Gastrocnemius medialis (tissue), 4 donors: ENCODE results near the gene CRB2. TPM values are rescaled to one million over a fixed set of nuclear protein-coding genes. Genes with fewer than 3 reads are reported as not detected.

Experiments used
- ATAC-seq, 2 donors: fragments of 150-250 bp; one replicate each; pipeline ENCODE4 v1.9.1; 2016
- DNase-seq, 2 donors: peaks; one replicate each; pipeline ENCODE4 v3.0.0-alpha.2; 2019
- H3K27ac ChIP-seq, 4 donors: fragments of 200-600 bp; sonication (generic); 1 replicate in 1 of 4; 2 replicates in 3 of 4; pipeline ENCODE4 v1.5.1; 2016 to 2018; ENCODE audit warnings: mild to moderate bottlenecking in 2 of 4, moderate library complexity in 1 of 4
- H3K27me3 ChIP-seq, 3 donors: fragments of 200-600 bp; sonication (generic) in 2 of 3; 1 replicate in 1 of 3; 2 replicates in 2 of 3; pipeline versions ENCODE4 v1.5.1 to v1.6.0; 2016 to 2019; ENCODE audit warnings: mild to moderate bottlenecking in 1 of 3, moderate library complexity in 1 of 3
- H3K36me3 ChIP-seq, 2 donors: fragments of 200-600 bp; sonication (generic) in 1 of 2; one replicate each; pipeline ENCODE4 v1.5.1; 2017 to 2018
- H3K4me1 ChIP-seq, 2 donors: fragments of 200-600 bp; sonication (generic) in 1 of 2; one replicate each; pipeline ENCODE4 v1.5.1; 2016 to 2017; ENCODE audit warnings: mild to moderate bottlenecking in 2 of 2
- H3K4me3 ChIP-seq, 4 donors: fragments of 200-600 bp; sonication (generic) in 3 of 4; 1 replicate in 1 of 4; 2 replicates in 3 of 4; pipeline ENCODE4 v1.5.1; 2016 to 2019; ENCODE audit warnings: mild to moderate bottlenecking in 2 of 4
- H3K9me3 ChIP-seq, 3 donors: fragments of 200-600 bp; sonication (generic) in 2 of 3; 1 replicate in 1 of 3; 2 replicates in 2 of 3; pipeline ENCODE4 v1.5.1; 2016 to 2019
- POLR2A ChIP-seq, 2 donors: fragments of 450-650 bp; IDR thresholded peaks; one replicate each; pipeline ENCODE4 v1.6.1; 2017; ENCODE audit warnings: antibody characterized with exemption in 2 of 2, mild to moderate bottlenecking in 2 of 2, moderate library complexity in 2 of 2
- in situ Hi-C, 4 donors: fragments of 200-750 bp; cut with MboI; loops; one replicate each; pipeline versions ENCODE4 v1.15.0 to v1.8.0; 2017; ENCODE audit warnings: low sequenced_read_pairs in 4 of 4
- intact Hi-C: fragments of 100-400 bp; cut with DNase I; formaldehyde crosslinking; loops from one replicate; pipeline ENCODE4 v1.15.1; 2023; ENCODE audit warnings: low total_unique reads
- total RNA-seq, 4 donors: library from RNA; depleted of rRNA; stranded (reverse); fragments of >200 nt; gene quantifications; one replicate each; pipeline versions ENCODE4 v1.1.0 to v1.2.3, GENCODE V29; 2016
- TF ChIP-seq, protein P1 (sequence below), 5 experiments: fragments of 450-650 bp in 3 of 5; fragments of 200-600 bp in 2 of 5; sonication (generic) in 2 of 5; IDR thresholded peaks in 4 of 5; conservative IDR thresholded peaks in 1 of 5; 1 replicate in 4 of 5; 2 replicates in 1 of 5; pipeline ENCODE4 v1.5.1; 2016 to 2019; ENCODE audit warnings: antibody characterized with exemption in 5 of 5, mild to moderate bottlenecking in 3 of 5, moderate library complexity in 3 of 5

The CRB2 gene
- total RNA-seq, 4 donors from 2014 or later = not detected

DNA sequence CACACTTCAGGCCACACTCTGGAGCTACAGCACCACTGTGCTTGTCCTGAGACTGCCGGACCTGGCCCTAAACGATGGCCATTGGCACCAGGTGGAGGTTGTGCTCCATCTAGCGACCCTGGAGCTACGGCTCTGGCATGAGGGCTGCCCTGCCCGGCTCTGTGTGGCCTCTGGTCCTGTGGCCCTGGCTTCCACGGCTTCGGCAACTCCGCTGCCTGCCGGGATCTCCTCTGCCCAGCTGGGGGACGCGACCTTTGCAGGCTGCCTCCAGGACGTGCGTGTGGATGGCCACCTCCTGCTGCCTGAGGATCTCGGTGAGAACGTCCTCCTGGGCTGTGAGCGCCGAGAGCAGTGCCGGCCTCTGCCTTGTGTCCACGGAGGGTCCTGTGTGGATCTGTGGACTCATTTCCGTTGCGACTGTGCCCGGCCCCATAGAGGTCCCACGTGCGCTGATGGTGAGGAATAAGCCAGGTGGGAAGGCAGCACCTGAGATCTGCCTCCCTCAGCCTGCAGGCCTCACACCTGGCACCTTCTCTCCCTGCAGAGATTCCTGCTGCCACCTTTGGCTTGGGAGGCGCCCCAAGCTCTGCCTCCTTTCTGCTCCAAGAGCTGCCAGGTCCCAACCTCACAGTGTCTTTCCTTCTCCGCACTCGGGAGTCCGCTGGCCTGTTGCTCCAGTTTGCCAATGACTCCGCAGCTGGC is 14.7 kb downstream of the CRB2 start:
- Histone ChIP-seq H3K9me3 (no peaks in the 10 kb centered on the region), H3K4me3 (no peak overlapping the region), H3K27ac (no peak overlapping the region), H3K27me3 (peaks cover 33 to 40% (median 36%) of the 10 kb centered on the region in 3 donors), H3K36me3 (no peaks in the 10 kb centered on the region), H3K4me1 (no peaks in the 10 kb centered on the region)
- intact Hi-C loops (no loop called here), in situ Hi-C loops (loop anchor here in 1 of 4 donors (25.0 kb wide), 1 partner anchor 908 kb away; no protein-coding TSS in a partner anchor)
- TF ChIP-seq, protein P1, sequence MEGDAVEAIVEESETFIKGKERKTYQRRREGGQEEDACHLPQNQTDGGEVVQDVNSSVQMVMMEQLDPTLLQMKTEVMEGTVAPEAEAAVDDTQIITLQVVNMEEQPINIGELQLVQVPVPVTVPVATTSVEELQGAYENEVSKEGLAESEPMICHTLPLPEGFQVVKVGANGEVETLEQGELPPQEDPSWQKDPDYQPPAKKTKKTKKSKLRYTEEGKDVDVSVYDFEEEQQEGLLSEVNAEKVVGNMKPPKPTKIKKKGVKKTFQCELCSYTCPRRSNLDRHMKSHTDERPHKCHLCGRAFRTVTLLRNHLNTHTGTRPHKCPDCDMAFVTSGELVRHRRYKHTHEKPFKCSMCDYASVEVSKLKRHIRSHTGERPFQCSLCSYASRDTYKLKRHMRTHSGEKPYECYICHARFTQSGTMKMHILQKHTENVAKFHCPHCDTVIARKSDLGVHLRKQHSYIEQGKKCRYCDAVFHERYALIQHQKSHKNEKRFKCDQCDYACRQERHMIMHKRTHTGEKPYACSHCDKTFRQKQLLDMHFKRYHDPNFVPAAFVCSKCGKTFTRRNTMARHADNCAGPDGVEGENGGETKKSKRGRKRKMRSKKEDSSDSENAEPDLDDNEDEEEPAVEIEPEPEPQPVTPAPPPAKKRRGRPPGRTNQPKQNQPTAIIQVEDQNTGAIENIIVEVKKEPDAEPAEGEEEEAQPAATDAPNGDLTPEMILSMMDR (IDR thresholded peaks at IDR 0.05 in 4 of 5, conservative IDR thresholded peaks at IDR 0.05 in 1 of 5) = no peak
- no peak for TF ChIP-seq POLR2A (IDR thresholded peaks at IDR 0.05)
- no peak for DNase-seq
- ATAC-seq = no peak

DNA sequence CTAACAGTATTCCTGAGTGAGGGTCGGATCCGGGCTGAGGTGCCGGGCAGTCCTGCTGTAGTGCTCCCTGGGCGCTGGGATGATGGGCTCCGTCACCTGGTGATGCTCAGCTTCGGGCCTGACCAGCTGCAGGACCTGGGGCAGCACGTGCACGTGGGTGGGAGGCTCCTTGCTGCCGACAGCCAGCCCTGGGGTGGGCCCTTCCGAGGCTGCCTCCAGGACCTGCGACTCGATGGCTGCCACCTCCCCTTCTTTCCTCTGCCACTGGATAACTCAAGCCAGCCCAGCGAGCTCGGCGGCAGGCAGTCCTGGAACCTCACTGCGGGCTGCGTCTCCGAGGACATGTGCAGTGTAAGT is 15.2 kb downstream of the CRB2 start:
- peaks cover 33 to 43% (median 41%) of the 10 kb centered on the region in 3 donors for H3K27me3 ChIP-seq

DNA sequence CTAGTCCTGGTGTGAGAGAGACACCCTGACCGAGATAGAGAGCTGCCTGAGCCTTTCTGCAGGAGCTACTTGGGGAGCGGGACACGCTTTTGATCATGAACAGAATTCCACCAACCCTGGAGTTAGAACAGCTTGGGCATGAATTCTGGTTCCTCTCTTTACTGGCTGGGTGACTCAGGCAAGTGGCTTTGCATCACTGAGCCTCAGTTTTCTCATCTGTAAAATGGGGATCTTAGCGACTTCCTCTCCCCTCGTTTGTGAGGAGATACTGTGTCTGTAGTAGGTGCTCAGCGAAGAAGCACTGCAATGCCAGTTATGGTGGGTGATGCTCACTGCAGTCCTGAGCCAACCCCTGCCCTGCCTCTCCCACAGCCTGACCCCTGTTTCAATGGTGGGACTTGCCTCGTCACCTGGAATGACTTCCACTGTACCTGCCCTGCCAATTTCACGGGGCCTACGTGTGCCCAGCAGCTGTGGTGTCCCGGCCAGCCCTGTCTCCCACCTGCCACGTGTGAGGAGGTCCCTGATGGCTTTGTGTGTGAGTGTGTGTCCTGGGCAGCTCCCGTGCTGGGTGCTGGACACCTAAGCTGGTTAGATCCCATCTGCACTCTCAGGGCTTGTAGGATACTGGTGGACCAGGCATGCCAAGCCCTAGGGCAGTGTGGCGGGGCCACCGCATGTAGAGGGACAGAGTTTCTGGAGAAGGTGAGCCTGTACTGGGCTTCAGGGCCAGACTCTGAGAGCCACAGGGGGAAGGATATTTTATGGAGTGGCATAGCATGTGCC is 16.0 kb downstream of the CRB2 start:
- Histone ChIP-seq H3K27me3 (peaks cover 33 to 43% (median 41%) of the 10 kb centered on the region in 3 donors), H3K27ac (no peak overlapping the region), H3K4me1 (no peaks in the 10 kb centered on the region), H3K4me3 (no peak overlapping the region), H3K9me3 (no peaks in the 10 kb centered on the region), H3K36me3 (no peaks in the 10 kb centered on the region)
- DNase-seq (no peak), ATAC-seq (no peak)
- intact Hi-C loops = no loop called here
- no peak for TF ChIP-seq POLR2A (IDR thresholded peaks at IDR 0.05)
- TF ChIP-seq, protein P1 (IDR thresholded peaks at IDR 0.05 in 4 of 5, conservative IDR thresholded peaks at IDR 0.05 in 1 of 5) = no peak
- in situ Hi-C loops = loop anchor here in 1 of 4 donors (25.0 kb wide), 1 partner anchor 910 kb away; no protein-coding TSS in a partner anchor

More for the DNA sequence above, 15.2 kb downstream of the CRB2 start:
- H3K4me3 ChIP-seq = no peak overlapping the region
- no peak for DNase-seq
- in situ Hi-C loops = loop anchor here in 1 of 4 donors (25.0 kb wide), 1 partner anchor 909 kb away; no protein-coding TSS in a partner anchor
- intact Hi-C loops = no loop called here
- no peaks in the 10 kb centered on the region for H3K9me3 ChIP-seq
- H3K27ac ChIP-seq = no peak overlapping the region
- H3K4me1 ChIP-seq = no peaks in the 10 kb centered on the region
- no peak for ATAC-seq
- H3K36me3 ChIP-seq = no peaks in the 10 kb centered on the region
- TF ChIP-seq, protein P1 (IDR thresholded peaks at IDR 0.05 in 4 of 5, conservative IDR thresholded peaks at IDR 0.05 in 1 of 5) = no peak
- TF ChIP-seq POLR2A (IDR thresholded peaks at IDR 0.05) = no peak

DNA sequence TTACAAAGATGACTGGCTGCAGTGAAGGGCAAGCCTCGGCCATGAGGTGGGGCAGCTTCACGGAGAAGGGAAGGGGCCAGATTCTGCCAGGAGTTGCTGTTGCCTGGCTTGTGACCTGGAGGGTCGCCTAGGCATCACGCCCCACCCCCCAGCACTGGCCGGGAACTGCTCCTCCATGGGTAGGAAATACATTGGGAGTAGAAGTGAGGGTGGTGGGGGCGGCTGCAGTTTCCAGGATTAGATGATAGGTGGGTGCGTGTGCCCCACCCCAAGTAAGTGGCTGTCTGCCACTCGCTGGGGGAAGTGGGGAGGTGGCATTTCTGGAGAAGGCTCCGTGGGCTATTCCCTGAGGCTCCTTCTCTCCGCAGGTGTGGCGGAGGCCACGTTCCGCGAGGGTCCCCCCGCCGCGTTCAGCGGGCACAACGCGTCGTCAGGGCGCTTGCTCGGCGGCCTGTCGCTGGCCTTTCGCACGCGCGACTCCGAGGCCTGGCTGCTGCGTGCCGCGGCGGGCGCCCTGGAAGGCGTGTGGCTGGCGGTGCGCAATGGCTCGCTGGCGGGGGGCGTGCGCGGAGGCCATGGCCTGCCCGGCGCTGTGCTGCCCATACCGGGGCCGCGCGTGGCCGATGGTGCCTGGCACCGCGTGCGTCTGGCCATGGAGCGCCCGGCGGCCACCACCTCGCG is 16.9 kb downstream of the CRB2 start:
- Histone ChIP-seq H3K4me1 (no peaks in the 10 kb centered on the region), H3K4me3 (no peak overlapping the region), H3K9me3 (no peaks in the 10 kb centered on the region), H3K27me3 (peaks cover 33 to 43% (median 41%) of the 10 kb centered on the region in 3 donors), H3K27ac (no peak overlapping the region), H3K36me3 (no peaks in the 10 kb centered on the region)
- in situ Hi-C loops (loop anchor here in 1 of 4 donors (25.0 kb wide), 1 partner anchor 911 kb away; no protein-coding TSS in a partner anchor), intact Hi-C loops (no loop called here)
- DNase-seq (no peak), ATAC-seq (no peak)
- TF ChIP-seq, protein P1 (IDR thresholded peaks at IDR 0.05 in 4 of 5, conservative IDR thresholded peaks at IDR 0.05 in 1 of 5) = no peak
- no peak for TF ChIP-seq POLR2A (IDR thresholded peaks at IDR 0.05)
